ENCODE data around the gene AUTS2.

AUTS2 gene

GRCh38 chr7:69756235-69756634 is 158.0 kb downstream of the AUTS2 start:
- no peak for TF ChIP-seq CTCF (IDR thresholded peaks at IDR 0.05; ENCODE audit: low read depth, low read length, missing control alignments)
- no peak overlapping the region for H3K4me3 ChIP-seq (ENCODE audit: low read depth, low read length)
- DNase-seq (ENCODE audit: low read depth) = no peak

- no peak for DNase-seq (ENCODE audit: low read depth)
- H3K4me3 ChIP-seq (ENCODE audit: low read depth, low read length) = no peak overlapping the region
- no peak for TF ChIP-seq CTCF (IDR thresholded peaks at IDR 0.05; ENCODE audit: low read depth, low read length, missing control alignments)
Observed at GRCh38 chr7:69757528-69757927, 159.3 kb downstream of the AUTS2 start.

- DNase-seq (ENCODE audit: low read depth) = no peak
- no peak for TF ChIP-seq CTCF (IDR thresholded peaks at IDR 0.05; ENCODE audit: low read depth, low read length, missing control alignments)
- H3K4me3 ChIP-seq (ENCODE audit: low read depth, low read length) = no peak overlapping the region
Observed at GRCh38 chr7:69757981-69758430, 159.7 kb downstream of the AUTS2 start.

- no peak for TF ChIP-seq CTCF (IDR thresholded peaks at IDR 0.05; ENCODE audit: low read depth, low read length, missing control alignments)
- no peak for DNase-seq (ENCODE audit: low read depth)
- H3K4me3 ChIP-seq (ENCODE audit: low read depth, low read length) = no peak overlapping the region
Observed at GRCh38 chr7:69759373-69759772, 161.1 kb downstream of the AUTS2 start.

- H3K4me3 ChIP-seq (ENCODE audit: low read depth, low read length) = no peak overlapping the region
- no peak for DNase-seq (ENCODE audit: low read depth)
- TF ChIP-seq CTCF (IDR thresholded peaks at IDR 0.05; ENCODE audit: low read depth, low read length, missing control alignments) = no peak
Observed at GRCh38 chr7:69761290-69761922, 163.1 kb downstream of the AUTS2 start.

- DNase-seq (ENCODE audit: low read depth) = no peak
- H3K4me3 ChIP-seq (ENCODE audit: low read depth, low read length) = no peak overlapping the region
- TF ChIP-seq CTCF (IDR thresholded peaks at IDR 0.05; ENCODE audit: low read depth, low read length, missing control alignments) = no peak
Observed at GRCh38 chr7:69762821-69763352, 164.6 kb downstream of the AUTS2 start.

- no peak for TF ChIP-seq CTCF (IDR thresholded peaks at IDR 0.05; ENCODE audit: low read depth, low read length, missing control alignments)
Observed at GRCh38 chr7:69763513-69763912, 165.2 kb downstream of the AUTS2 start.

More at GRCh38 chr7:69763513-69763912, 165.2 kb downstream of the AUTS2 start:
- no peak overlapping the region for H3K4me3 ChIP-seq (ENCODE audit: low read depth, low read length)
- no peak for DNase-seq (ENCODE audit: low read depth)

All from GM12864 (cell line).